A673 (cell line): ENCODE data around the gene TRAPPC14. TPM values are rescaled to one million over a fixed set of nuclear protein-coding genes. Genes with fewer than 3 reads are reported as not detected.

Experiments
- BruUV-seq: library from RNA; stranded (reverse); fragments of 400-500 nt; replicated peaks from 2 replicates; lab custom pipeline; 2021; lab: Mats Ljungman, UMichigan
- CTCF ChIA-PET: fragments of 300-600 bp; sonication (Branson Sonifier 250); formaldehyde crosslinking; loops from one replicate; lab custom pipeline; 2022; ENCODE audit warnings: antibody characterized with exemption; lab: Charles Lee
- POLR2A ChIA-PET: fragments of 300-600 bp; sonication (Branson Sonifier 250); formaldehyde crosslinking; loops from one replicate; lab custom pipeline; 2022; ENCODE audit warnings: antibody characterized with exemption; ENCODE audit not compliant: low non-redundant PET; lab: Charles Lee
- DNase-seq: peaks from one replicate; pipeline ENCODE4 v3.0.0-alpha.2; 2015; ENCODE audit warnings: low spot score
- H3K27ac ChIP-seq: fragments of 200-600 bp; sonication (generic); 2 replicates; pipeline ENCODE4 v1.5.1; 2016; ENCODE audit warnings: mixed run types, low read depth, mild to moderate bottlenecking, mixed read lengths, antibody characterized with exemption, low read length; ENCODE audit not compliant: poor library complexity, severe bottlenecking
- H3K27me3 ChIP-seq: fragments of 200-600 bp; sonication (generic); replicated peaks from 2 replicates; pipeline ENCODE4 v1.6.1; 2017; ENCODE audit warnings: mixed run types, low read depth, mild to moderate bottlenecking, mixed read lengths, antibody characterized with exemption, low read length; ENCODE audit not compliant: insufficient read depth, poor library complexity
- H3K36me3 ChIP-seq: fragments of 200-600 bp; sonication (generic); 2 replicates; pipeline ENCODE4 v1.6.1; 2016; ENCODE audit warnings: mixed run types, mild to moderate bottlenecking, mixed read lengths, antibody characterized with exemption, low read length; ENCODE audit not compliant: insufficient read depth, poor library complexity, severe bottlenecking
- H3K4me1 ChIP-seq: fragments of 200-600 bp; sonication (generic); 2 replicates; pipeline ENCODE4 v1.6.1; 2017; ENCODE audit warnings: mixed run types, mild to moderate bottlenecking, mixed read lengths, antibody characterized with exemption, low read length; ENCODE audit not compliant: insufficient read depth, poor library complexity, severe bottlenecking
- H3K4me3 ChIP-seq: fragments of 200-600 bp; sonication (generic); 2 replicates; pipeline ENCODE4 v1.5.1; 2016; ENCODE audit warnings: low read depth, mixed run types, mild to moderate bottlenecking, mixed read lengths, low read length; ENCODE audit not compliant: poor library complexity, severe bottlenecking
- H3K9me3 ChIP-seq: fragments of 200-600 bp; sonication (generic); 2 replicates; pipeline ENCODE4 v1.6.1; 2016; ENCODE audit warnings: mixed run types, low read depth, mild to moderate bottlenecking, mixed read lengths, antibody characterized with exemption, low read length; ENCODE audit not compliant: poor library complexity, severe bottlenecking
- EZH2 ChIP-seq: fragments of 200-600 bp; sonication (generic); IDR thresholded peaks from 2 replicates; pipeline ENCODE4 v1.6.1; 2017; ENCODE audit warnings: borderline replicate concordance, low read depth, mild to moderate bottlenecking, mixed read lengths, antibody characterized with exemption, low read length; ENCODE audit not compliant: poor library complexity, severe bottlenecking
- intact Hi-C: fragments of 100-400 bp; cut with micrococcal nuclease; formaldehyde crosslinking; loops from one replicate; pipeline ENCODE4 v1.10.0; 2022; ENCODE audit not compliant: unreplicated experiment
- total RNA-seq: library from RNA; stranded (reverse); gene quantifications from 2 replicates; pipeline ENCODE4 v1.2.3, GENCODE V29; 2021
- TF ChIP-seq, protein P1 (sequence below): fragments of 300-800, 200-600 bp; sonication (generic); conservative IDR thresholded peaks from 2 replicates; pipeline ENCODE4 v1.5.1; 2017; ENCODE audit warnings: low read depth, mild to moderate bottlenecking, antibody characterized with exemption, low read length, moderate library complexity, mixed read lengths

Gene TRAPPC14
- total RNA-seq, 1 experiment from 2014 or later: 22.6 TPM

DNA sequence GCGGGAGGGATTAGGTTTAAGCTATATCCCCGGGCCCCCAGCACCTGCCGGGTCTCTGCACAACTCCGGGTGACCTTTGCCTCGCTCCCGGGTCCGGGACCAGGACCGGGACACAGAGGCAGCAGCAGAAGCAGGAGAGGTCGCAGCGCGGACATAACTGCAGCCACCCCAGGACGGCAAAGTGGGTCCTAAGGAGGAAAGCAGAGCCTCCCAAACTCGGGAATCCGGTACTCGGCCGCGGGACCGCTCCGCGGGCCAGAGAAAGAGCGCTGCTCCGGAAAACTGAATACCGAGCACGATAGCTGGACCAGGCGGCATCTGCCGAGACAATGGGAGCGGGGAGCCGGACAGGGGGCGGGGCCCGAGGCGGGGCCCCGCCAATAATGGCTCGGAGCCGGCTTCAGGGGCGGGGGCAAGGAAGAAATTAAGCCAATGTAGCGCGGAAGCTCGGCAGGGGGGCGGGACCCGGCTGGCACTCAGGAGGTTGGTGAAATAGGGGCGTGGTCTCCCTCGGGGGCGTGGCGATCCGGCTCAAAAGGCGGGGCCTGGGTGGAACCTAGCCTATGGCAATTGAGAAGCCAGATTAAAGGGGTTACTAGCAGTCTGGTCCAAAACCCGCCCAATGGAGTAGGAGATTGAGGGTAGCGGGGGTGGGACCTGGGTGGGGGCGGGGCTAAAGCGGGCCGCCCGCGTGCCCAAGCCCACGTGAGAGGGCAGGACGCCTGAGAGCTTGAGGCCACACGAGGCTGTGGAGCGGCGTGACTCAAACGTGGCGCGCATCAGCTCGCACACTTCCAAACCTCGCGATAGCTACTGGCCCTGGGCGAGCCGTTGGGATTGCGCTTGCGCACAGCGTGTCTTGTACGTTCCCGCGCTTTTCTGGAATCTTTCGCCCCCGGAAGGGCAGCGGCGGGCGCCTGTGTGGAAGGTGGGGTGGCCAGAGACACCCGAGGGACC lies 18.8 kb upstream of the TRAPPC14 start, which contains the start of the genes GPC2 and STAG3:
Gene GPC2 (minus strand): TSS at position 337 of the 957 bp plus-strand sequence. CDS start 182 bp downstream, at position 155.
Gene STAG3 (plus strand): TSS at position 874 of the 957 bp plus-strand sequence. CDS start 2,639 bp downstream, outside the sequence.
- ChIA-PET CTCF (interaction anchor here (0.7 to 1.0 kb wide), 2 partner anchors 13 to 25 kb away, joined by 3 read pairs; no protein-coding TSS in a partner anchor), POLR2A (no interaction called here)
- TF ChIP-seq, protein P1, sequence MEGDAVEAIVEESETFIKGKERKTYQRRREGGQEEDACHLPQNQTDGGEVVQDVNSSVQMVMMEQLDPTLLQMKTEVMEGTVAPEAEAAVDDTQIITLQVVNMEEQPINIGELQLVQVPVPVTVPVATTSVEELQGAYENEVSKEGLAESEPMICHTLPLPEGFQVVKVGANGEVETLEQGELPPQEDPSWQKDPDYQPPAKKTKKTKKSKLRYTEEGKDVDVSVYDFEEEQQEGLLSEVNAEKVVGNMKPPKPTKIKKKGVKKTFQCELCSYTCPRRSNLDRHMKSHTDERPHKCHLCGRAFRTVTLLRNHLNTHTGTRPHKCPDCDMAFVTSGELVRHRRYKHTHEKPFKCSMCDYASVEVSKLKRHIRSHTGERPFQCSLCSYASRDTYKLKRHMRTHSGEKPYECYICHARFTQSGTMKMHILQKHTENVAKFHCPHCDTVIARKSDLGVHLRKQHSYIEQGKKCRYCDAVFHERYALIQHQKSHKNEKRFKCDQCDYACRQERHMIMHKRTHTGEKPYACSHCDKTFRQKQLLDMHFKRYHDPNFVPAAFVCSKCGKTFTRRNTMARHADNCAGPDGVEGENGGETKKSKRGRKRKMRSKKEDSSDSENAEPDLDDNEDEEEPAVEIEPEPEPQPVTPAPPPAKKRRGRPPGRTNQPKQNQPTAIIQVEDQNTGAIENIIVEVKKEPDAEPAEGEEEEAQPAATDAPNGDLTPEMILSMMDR: no peak
- TF ChIP-seq EZH2: no peak
- BruUV-seq: no TSS peak
- H3K27ac ChIP-seq: peak within 1 kb of the TSS; percentile 86
- H3K4me1 ChIP-seq: peaks cover 7% of the 10 kb centered on the region
- H3K27me3 ChIP-seq: no peaks in the 10 kb centered on the region
- no peaks in the 10 kb centered on the region for H3K9me3 ChIP-seq
- peak; percentile 98 for DNase-seq
- peak within 1 kb of the TSS; percentile 97 for H3K4me3 ChIP-seq
- H3K36me3 ChIP-seq: no peaks in the 10 kb centered on the region
- intact Hi-C loops: no loop called here

DNA sequence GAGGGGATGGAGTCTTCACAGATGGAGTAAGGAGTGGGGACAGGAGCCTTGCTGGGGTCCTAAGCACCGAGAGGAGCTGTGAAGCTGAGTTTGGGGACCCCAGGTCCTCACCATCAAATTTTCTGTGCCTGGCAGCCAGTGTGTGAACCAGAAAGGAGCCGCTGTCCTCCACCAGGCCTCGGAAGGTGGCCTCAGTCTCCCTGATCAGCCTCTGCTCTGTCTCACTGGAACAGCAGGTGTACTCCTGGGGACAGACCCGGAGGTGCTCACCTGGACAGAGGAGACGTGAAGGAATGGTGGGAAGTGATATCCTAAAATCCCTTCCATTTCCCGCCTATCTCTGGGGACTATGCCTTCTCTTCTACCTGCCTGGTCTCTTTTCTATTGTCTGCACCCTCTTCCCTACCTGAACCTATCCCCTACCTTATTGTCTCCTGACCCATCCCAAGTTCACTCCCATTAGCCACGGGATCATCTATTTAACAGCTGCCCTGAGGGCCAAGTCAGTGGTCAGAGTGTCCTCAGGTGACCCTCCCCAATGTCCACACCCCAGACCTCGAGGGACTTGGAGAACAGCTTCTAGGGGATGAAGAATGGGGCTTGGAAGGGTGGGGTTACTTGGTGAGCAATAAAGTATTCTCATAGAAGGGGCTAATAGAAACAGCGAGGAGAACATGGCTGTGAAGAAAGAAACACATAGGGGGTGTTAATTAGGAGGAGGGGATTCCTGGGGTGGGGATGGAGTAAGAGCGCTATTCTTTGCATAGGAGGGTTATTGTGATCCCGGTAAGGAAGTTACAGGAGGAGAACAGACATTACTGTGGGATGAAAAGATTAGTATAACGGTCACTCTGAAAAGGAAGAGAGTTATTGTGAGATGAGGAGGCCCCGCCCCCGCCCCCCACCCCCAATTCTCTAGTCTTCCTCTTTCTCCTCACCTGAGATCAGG lies 17.8 kb upstream of the TRAPPC14 start:
- Histone ChIP-seq H3K27ac (peak overlapping the region; percentile 86), H3K4me1 (peaks cover 7% of the 10 kb centered on the region), H3K27me3 (no peaks in the 10 kb centered on the region), H3K9me3 (no peaks in the 10 kb centered on the region), H3K36me3 (no peaks in the 10 kb centered on the region), H3K4me3 (peak overlapping the region; percentile 97)
- no peak for DNase-seq
- intact Hi-C loops: no loop called here
- ChIA-PET CTCF (interaction anchor here (0.7 to 1.0 kb wide), 2 partner anchors 14 to 26 kb away, joined by 3 read pairs; no protein-coding TSS in a partner anchor), POLR2A (no interaction called here)
- no TSS peak for BruUV-seq
- TF ChIP-seq EZH2: no peak
- TF ChIP-seq, protein P1: no peak

DNA sequence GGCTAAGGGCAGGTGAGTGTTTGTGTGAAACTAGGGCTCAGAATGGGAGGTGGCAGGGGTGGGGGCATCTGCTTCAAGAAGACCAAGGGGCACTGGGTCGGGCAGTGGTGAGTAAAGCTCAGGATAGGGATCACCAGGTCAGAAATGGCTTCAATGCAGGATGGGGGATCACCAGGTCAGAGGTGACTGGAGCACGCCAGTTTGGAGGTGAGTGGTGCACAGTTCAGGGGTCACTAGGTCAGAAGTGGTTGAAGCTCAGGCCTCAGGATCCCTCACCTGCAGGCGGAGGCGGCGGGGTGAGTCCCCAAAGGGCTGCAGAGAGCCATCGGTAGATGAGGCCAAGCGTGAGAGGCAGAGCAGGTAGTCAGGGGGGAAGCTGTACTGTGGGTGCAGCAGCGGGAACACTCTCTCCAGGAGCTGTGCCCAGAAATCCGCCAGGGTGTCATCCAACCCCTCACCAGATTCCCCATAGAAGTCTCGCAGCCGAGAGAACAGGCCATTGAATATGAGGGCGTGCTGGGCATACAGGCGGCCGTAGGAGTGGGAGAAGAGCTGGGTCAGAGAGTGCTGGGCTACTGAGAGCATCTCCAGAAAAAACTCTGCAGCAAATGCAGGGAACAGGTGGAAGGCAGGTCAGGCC lies 16.9 kb upstream of the TRAPPC14 start:
- Histone ChIP-seq H3K36me3 (no peaks in the 10 kb centered on the region), H3K9me3 (no peaks in the 10 kb centered on the region), H3K27ac (no peak overlapping the region), H3K27me3 (no peaks in the 10 kb centered on the region), H3K4me1 (peaks cover 10% of the 10 kb centered on the region), H3K4me3 (no peak overlapping the region)
- intact Hi-C loops: no loop called here
- ChIA-PET POLR2A (no interaction called here), CTCF (no interaction called here)
- TF ChIP-seq EZH2: no peak
- DNase-seq: no peak
- no TSS peak for BruUV-seq
